ENCODE results near the gene VIM.

GRCh38 chr10:17240096-17240495 is 12.1 kb downstream of the VIM start:
- no peak for TF ChIP-seq CTCF (IDR thresholded peaks at IDR 0.05; ENCODE audit: insufficient read depth, low read length)
- no peak for TF ChIP-seq POLR2AphosphoS5 (IDR thresholded peaks at IDR 0.05; ENCODE audit: low read depth)
